A673 (cell line): ENCODE results near the gene OLA1. TPM values are rescaled to one million over a fixed set of nuclear protein-coding genes. Genes with fewer than 3 reads are reported as not detected.

Source experiments
- BruUV-seq: library from RNA; stranded (reverse); fragments of 400-500 nt; replicated peaks from 2 replicates; lab custom pipeline; 2021; lab: Mats Ljungman, UMichigan
- CTCF ChIA-PET: fragments of 300-600 bp; sonication (Branson Sonifier 250); formaldehyde crosslinking; loops from one replicate; lab custom pipeline; 2022; ENCODE audit warnings: antibody characterized with exemption; lab: Charles Lee
- POLR2A ChIA-PET: fragments of 300-600 bp; sonication (Branson Sonifier 250); formaldehyde crosslinking; loops from one replicate; lab custom pipeline; 2022; ENCODE audit warnings: antibody characterized with exemption; ENCODE audit not compliant: low non-redundant PET; lab: Charles Lee
- DNase-seq: peaks from one replicate; pipeline ENCODE4 v3.0.0-alpha.2; 2015; ENCODE audit warnings: low spot score
- H3K27ac ChIP-seq: fragments of 200-600 bp; sonication (generic); 2 replicates; pipeline ENCODE4 v1.5.1; 2016; ENCODE audit warnings: mixed run types, low read depth, mild to moderate bottlenecking, mixed read lengths, antibody characterized with exemption, low read length; ENCODE audit not compliant: poor library complexity, severe bottlenecking
- H3K27me3 ChIP-seq: fragments of 200-600 bp; sonication (generic); replicated peaks from 2 replicates; pipeline ENCODE4 v1.6.1; 2017; ENCODE audit warnings: mixed run types, low read depth, mild to moderate bottlenecking, mixed read lengths, antibody characterized with exemption, low read length; ENCODE audit not compliant: insufficient read depth, poor library complexity
- H3K36me3 ChIP-seq: fragments of 200-600 bp; sonication (generic); 2 replicates; pipeline ENCODE4 v1.6.1; 2016; ENCODE audit warnings: mixed run types, mild to moderate bottlenecking, mixed read lengths, antibody characterized with exemption, low read length; ENCODE audit not compliant: insufficient read depth, poor library complexity, severe bottlenecking
- H3K4me1 ChIP-seq: fragments of 200-600 bp; sonication (generic); 2 replicates; pipeline ENCODE4 v1.6.1; 2017; ENCODE audit warnings: mixed run types, mild to moderate bottlenecking, mixed read lengths, antibody characterized with exemption, low read length; ENCODE audit not compliant: insufficient read depth, poor library complexity, severe bottlenecking
- H3K4me3 ChIP-seq: fragments of 200-600 bp; sonication (generic); 2 replicates; pipeline ENCODE4 v1.5.1; 2016; ENCODE audit warnings: low read depth, mixed run types, mild to moderate bottlenecking, mixed read lengths, low read length; ENCODE audit not compliant: poor library complexity, severe bottlenecking
- H3K9me3 ChIP-seq: fragments of 200-600 bp; sonication (generic); 2 replicates; pipeline ENCODE4 v1.6.1; 2016; ENCODE audit warnings: mixed run types, low read depth, mild to moderate bottlenecking, mixed read lengths, antibody characterized with exemption, low read length; ENCODE audit not compliant: poor library complexity, severe bottlenecking
- EZH2 ChIP-seq: fragments of 200-600 bp; sonication (generic); IDR thresholded peaks from 2 replicates; pipeline ENCODE4 v1.6.1; 2017; ENCODE audit warnings: borderline replicate concordance, low read depth, mild to moderate bottlenecking, mixed read lengths, antibody characterized with exemption, low read length; ENCODE audit not compliant: poor library complexity, severe bottlenecking
- intact Hi-C: fragments of 100-400 bp; cut with micrococcal nuclease; formaldehyde crosslinking; loops from one replicate; pipeline ENCODE4 v1.10.0; 2022; ENCODE audit not compliant: unreplicated experiment
- total RNA-seq: library from RNA; stranded (reverse); gene quantifications from 2 replicates; pipeline ENCODE4 v1.2.3, GENCODE V29; 2021
- TF ChIP-seq, protein P1 (sequence below): fragments of 300-800, 200-600 bp; sonication (generic); conservative IDR thresholded peaks from 2 replicates; pipeline ENCODE4 v1.5.1; 2017; ENCODE audit warnings: low read depth, mild to moderate bottlenecking, antibody characterized with exemption, low read length, moderate library complexity, mixed read lengths

OLA1 gene
- total RNA-seq, 1 experiment from 2014 or later = 174 TPM

DNA sequence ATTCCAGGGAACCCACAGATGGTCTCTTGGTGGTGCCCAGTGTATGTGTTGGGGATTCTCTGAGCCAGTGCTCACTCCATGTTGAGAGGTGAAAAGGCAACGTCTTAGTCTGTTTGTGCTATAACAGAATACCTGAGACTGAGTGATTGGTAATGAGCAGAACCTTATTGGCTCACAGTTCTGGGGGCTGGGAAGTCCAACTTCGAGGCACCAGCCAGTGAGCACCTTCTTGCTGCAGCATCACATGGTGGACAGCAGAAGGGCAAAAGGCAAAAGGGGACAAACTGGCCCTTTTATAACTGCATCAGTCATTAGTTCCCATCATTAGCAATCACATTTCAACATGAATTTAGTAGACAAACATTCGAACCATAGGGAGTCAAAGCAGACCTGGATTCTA lies 202.2 kb downstream of the OLA1 start:
- H3K27ac ChIP-seq = no peak overlapping the region
- H3K4me3 ChIP-seq = no peak overlapping the region
- TF ChIP-seq EZH2 = no peak
- no peaks in the 10 kb centered on the region for H3K27me3 ChIP-seq
- POLR2A ChIA-PET = no interaction called here
- CTCF ChIA-PET = no interaction called here
- BruUV-seq = no TSS peak
- no peaks in the 10 kb centered on the region for H3K9me3 ChIP-seq
- no peaks in the 10 kb centered on the region for H3K4me1 ChIP-seq
- intact Hi-C loops = loop anchor here (10.0 kb wide), 1 partner anchor 291 kb away; no protein-coding TSS in a partner anchor
- no peaks in the 10 kb centered on the region for H3K36me3 ChIP-seq
- no peak for DNase-seq

DNA sequence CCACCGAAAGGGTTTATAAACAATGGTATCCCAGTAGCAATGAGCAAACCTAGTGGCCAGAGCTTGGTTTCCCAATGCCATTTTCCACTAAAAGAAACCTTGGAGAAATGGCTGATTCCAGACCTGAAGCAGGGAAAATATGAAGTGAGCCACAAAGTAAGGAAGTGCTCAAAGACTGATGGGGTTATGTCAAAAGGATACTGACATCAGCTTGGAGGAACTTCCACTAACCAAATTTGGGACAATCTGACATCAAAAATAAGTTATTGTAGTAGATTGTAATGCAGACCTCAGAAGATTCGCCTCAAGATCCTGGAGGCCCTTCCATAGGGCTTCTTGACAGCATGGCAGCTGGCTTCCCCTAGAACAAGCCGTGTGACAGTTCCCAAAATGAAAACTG lies 203.8 kb downstream of the OLA1 start:
- no peak overlapping the region for H3K4me3 ChIP-seq
- no peak overlapping the region for H3K27ac ChIP-seq
- H3K4me1 ChIP-seq = peaks cover 3% of the 10 kb centered on the region
- no TSS peak for BruUV-seq
- H3K9me3 ChIP-seq = no peaks in the 10 kb centered on the region
- no peaks in the 10 kb centered on the region for H3K27me3 ChIP-seq
- no peaks in the 10 kb centered on the region for H3K36me3 ChIP-seq
- CTCF ChIA-PET = no interaction called here
- TF ChIP-seq EZH2 = no peak
- TF ChIP-seq, protein P1, sequence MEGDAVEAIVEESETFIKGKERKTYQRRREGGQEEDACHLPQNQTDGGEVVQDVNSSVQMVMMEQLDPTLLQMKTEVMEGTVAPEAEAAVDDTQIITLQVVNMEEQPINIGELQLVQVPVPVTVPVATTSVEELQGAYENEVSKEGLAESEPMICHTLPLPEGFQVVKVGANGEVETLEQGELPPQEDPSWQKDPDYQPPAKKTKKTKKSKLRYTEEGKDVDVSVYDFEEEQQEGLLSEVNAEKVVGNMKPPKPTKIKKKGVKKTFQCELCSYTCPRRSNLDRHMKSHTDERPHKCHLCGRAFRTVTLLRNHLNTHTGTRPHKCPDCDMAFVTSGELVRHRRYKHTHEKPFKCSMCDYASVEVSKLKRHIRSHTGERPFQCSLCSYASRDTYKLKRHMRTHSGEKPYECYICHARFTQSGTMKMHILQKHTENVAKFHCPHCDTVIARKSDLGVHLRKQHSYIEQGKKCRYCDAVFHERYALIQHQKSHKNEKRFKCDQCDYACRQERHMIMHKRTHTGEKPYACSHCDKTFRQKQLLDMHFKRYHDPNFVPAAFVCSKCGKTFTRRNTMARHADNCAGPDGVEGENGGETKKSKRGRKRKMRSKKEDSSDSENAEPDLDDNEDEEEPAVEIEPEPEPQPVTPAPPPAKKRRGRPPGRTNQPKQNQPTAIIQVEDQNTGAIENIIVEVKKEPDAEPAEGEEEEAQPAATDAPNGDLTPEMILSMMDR = no peak
- POLR2A ChIA-PET = no interaction called here
- intact Hi-C loops = loop anchor here (5.0 to 10.0 kb wide), 2 partner anchors 77 to 290 kb away; partner anchors contain the start of gene SP3
- DNase-seq = no peak

DNA sequence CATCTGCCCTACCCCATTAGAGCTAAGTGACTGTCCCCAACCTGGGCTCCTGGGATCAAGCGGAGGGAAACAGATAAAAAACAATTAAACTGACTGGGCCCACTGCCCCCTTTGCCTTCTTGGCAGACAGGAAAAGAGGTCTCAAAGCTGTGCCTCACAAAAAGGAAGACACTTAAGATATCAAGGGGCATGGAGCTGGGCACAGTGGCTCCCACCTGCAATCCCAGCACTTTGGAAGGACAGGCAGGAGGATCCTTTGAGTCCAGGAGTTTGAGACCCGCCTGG lies 208.0 kb downstream of the OLA1 start:
- ChIA-PET POLR2A (no interaction called here), CTCF (interaction anchor here (0.6 to 1.0 kb wide), 2 partner anchors 16 to 68 kb away, joined by 3 to 5 read pairs; no protein-coding TSS in a partner anchor)
- TF ChIP-seq, protein P1 = no peak
- no peak for TF ChIP-seq EZH2
- intact Hi-C loops = loop anchor here (5.0 to 10.0 kb wide), 2 partner anchors 73 to 286 kb away; partner anchors contain the start of gene SP3
- Histone ChIP-seq H3K4me3 (no peak overlapping the region), H3K27ac (no peak overlapping the region), H3K9me3 (no peaks in the 10 kb centered on the region), H3K4me1 (peaks cover 6% of the 10 kb centered on the region), H3K27me3 (no peaks in the 10 kb centered on the region), H3K36me3 (no peaks in the 10 kb centered on the region)
- no TSS peak for BruUV-seq
- no peak for DNase-seq
